Panc1 (cell line): ENCODE results near the gene ADCYAP1R1. TPM values are rescaled to one million over a fixed set of nuclear protein-coding genes. Genes with fewer than 3 reads are reported as not detected.

Experiments used
- ATAC-seq: fragments of 200-7000 bp; cut with Tn5 transposase; 2 replicates; pipeline ENCODE4 v1.9.1; 2020; ENCODE audit warnings: mild to moderate bottlenecking, moderate library complexity
- BruUV-seq: library from RNA; stranded (reverse); fragments of 400-500 nt; replicated peaks from 2 replicates; lab custom pipeline; 2021; lab: Mats Ljungman, UMichigan
- CTCF ChIA-PET: fragments of 300-600 bp; sonication (Branson Sonifier 250); formaldehyde crosslinking; loops from one replicate; lab custom pipeline; 2022; ENCODE audit warnings: antibody characterized with exemption; lab: Charles Lee
- POLR2A ChIA-PET: fragments of 300-600 bp; sonication (Branson Sonifier 250); formaldehyde crosslinking; loops from one replicate; lab custom pipeline; 2022; ENCODE audit warnings: antibody characterized with exemption; lab: Charles Lee
- DNase-seq: peaks from one replicate; pipeline ENCODE4 v3.0.0-alpha.2; 2010; ENCODE audit warnings: low read depth, low spot score
- H3K27ac ChIP-seq: 2 replicates; pipeline ENCODE4 v1.5.1; 2011; ENCODE audit warnings: mild to moderate bottlenecking, low read length, inconsistent platforms
- H3K27me3 ChIP-seq: fragments of 200-500 bp; sonication (Bioruptor generic); 2 replicates; pipeline ENCODE4 v1.6.0; 2014; ENCODE audit warnings: low read length, inconsistent platforms; ENCODE audit not compliant: control insufficient read depth, insufficient read depth
- H3K36me3 ChIP-seq: fragments of 200-500 bp; sonication (Bioruptor generic); 2 replicates; pipeline ENCODE4 v1.5.1; 2014; ENCODE audit warnings: inconsistent platforms, mild to moderate bottlenecking, low read length, moderate library complexity; ENCODE audit not compliant: control insufficient read depth, insufficient read depth
- H3K4me1 ChIP-seq: 2 replicates; pipeline ENCODE4 v1.5.1; 2011; ENCODE audit warnings: inconsistent platforms, mild to moderate bottlenecking, low read length, moderate library complexity; ENCODE audit not compliant: control insufficient read depth, insufficient read depth
- H3K4me3 ChIP-seq, 2 experiments: 2 replicates each; pipeline ENCODE4 v1.5.1; 2011 to 2012; ENCODE audit warnings: low read depth in 2 of 2, low read length in 2 of 2, mild to moderate bottlenecking in 2 of 2, inconsistent platforms in 1 of 2, moderate library complexity in 1 of 2
- H3K9me3 ChIP-seq: fragments of 200-500 bp; sonication (Bioruptor generic); 2 replicates; pipeline ENCODE4 v1.5.1; 2014; ENCODE audit warnings: low read depth, mild to moderate bottlenecking, inconsistent platforms, low read length, moderate library complexity; ENCODE audit not compliant: control insufficient read depth, insufficient read depth
- POLR2AphosphoS5 ChIP-seq: IDR thresholded peaks from 2 replicates; pipeline ENCODE4 v1.6.1; 2012; ENCODE audit warnings: mild to moderate bottlenecking, low read depth, low read length, moderate library complexity
- SIN3A ChIP-seq: IDR thresholded peaks from 2 replicates; pipeline ENCODE4 v1.6.1; 2012; ENCODE audit warnings: low read depth, mild to moderate bottlenecking, low read length, moderate library complexity, borderline replicate concordance; ENCODE audit not compliant: insufficient read depth
- TCF7L2 ChIP-seq: IDR thresholded peaks from 2 replicates; pipeline ENCODE4 v1.6.1; 2011; ENCODE audit warnings: mild to moderate bottlenecking, low read depth, low read length, inconsistent platforms
- in situ Hi-C: cut with HindIII; loops from 2 replicates; pipeline ENCODE4 v1.10.0; 2016; ENCODE audit warnings: low sequenced_read_pairs, low pct_unique_long_range_greater_than_20kb
- intact Hi-C: fragments of 100-400 bp; cut with micrococcal nuclease; formaldehyde crosslinking; loops from one replicate; pipeline ENCODE4 v1.10.0; 2022; ENCODE audit not compliant: unreplicated experiment
- total RNA-seq: library from RNA; stranded (reverse); gene quantifications from one replicate; pipeline ENCODE4 v1.2.1, GENCODE V29; 2021; ENCODE audit not compliant: unreplicated experiment
- TF ChIP-seq, protein P1 (sequence below), 2 experiments: IDR thresholded peaks; 2 replicates each; pipeline ENCODE4 v1.6.1; 2011 to 2012; ENCODE audit warnings: low read depth in 2 of 2, control low read depth in 1 of 2, low read length in 1 of 2, mild to moderate bottlenecking in 1 of 2, moderate library complexity in 1 of 2; ENCODE audit not compliant: insufficient read depth in 1 of 2
- TF ChIP-seq, protein P2 (sequence below): fragments of 450-650 bp; IDR thresholded peaks from 2 replicates; pipeline ENCODE4 v1.5.1; 2017; ENCODE audit warnings: mild to moderate bottlenecking

Gene ADCYAP1R1
- total RNA-seq, 1 experiment from 2014 or later: not detected

DNA sequence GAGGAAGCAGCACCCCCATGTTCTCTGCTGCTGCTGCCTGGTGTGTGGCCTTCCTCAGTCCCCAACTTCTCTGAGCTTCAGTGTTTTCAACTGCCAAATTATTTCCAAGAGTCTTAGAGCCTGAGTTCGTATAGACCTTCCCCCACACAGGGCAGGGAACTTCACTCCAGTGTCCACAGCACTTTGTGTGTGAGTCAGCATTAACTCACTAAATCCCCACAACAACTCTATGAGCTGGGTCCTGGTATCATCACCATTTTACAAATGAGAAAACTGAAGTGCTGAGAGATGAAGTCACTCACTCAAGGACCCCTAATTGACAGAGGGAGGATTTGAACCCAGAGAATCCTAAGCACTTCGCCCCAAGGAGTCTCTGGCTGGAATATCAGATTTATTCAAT is 48.3 kb downstream of the ADCYAP1R1 start:
- DNase-seq (no peak), ATAC-seq (no peak)
- H3K27ac ChIP-seq: no peak overlapping the region
- H3K9me3 ChIP-seq: no peaks in the 10 kb centered on the region
- intact Hi-C loops: no loop called here
- POLR2A ChIA-PET: no interaction called here
- CTCF ChIA-PET: no interaction called here
- H3K27me3 ChIP-seq: peaks cover 24% of the 10 kb centered on the region; the same call in 1 of the 2 replicates
- no peaks in the 10 kb centered on the region for H3K36me3 ChIP-seq
- in situ Hi-C loops: no loop called here
- TF ChIP-seq TCF7L2: no peak
- TF ChIP-seq, protein P1, sequence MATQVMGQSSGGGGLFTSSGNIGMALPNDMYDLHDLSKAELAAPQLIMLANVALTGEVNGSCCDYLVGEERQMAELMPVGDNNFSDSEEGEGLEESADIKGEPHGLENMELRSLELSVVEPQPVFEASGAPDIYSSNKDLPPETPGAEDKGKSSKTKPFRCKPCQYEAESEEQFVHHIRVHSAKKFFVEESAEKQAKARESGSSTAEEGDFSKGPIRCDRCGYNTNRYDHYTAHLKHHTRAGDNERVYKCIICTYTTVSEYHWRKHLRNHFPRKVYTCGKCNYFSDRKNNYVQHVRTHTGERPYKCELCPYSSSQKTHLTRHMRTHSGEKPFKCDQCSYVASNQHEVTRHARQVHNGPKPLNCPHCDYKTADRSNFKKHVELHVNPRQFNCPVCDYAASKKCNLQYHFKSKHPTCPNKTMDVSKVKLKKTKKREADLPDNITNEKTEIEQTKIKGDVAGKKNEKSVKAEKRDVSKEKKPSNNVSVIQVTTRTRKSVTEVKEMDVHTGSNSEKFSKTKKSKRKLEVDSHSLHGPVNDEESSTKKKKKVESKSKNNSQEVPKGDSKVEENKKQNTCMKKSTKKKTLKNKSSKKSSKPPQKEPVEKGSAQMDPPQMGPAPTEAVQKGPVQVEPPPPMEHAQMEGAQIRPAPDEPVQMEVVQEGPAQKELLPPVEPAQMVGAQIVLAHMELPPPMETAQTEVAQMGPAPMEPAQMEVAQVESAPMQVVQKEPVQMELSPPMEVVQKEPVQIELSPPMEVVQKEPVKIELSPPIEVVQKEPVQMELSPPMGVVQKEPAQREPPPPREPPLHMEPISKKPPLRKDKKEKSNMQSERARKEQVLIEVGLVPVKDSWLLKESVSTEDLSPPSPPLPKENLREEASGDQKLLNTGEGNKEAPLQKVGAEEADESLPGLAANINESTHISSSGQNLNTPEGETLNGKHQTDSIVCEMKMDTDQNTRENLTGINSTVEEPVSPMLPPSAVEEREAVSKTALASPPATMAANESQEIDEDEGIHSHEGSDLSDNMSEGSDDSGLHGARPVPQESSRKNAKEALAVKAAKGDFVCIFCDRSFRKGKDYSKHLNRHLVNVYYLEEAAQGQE (IDR thresholded peaks at IDR 0.05; ENCODE audit: insufficient read depth in 1 of 2, low read depth in 2 of 2, low read length in 1 of 2): no peak
- TF ChIP-seq, protein P2, sequence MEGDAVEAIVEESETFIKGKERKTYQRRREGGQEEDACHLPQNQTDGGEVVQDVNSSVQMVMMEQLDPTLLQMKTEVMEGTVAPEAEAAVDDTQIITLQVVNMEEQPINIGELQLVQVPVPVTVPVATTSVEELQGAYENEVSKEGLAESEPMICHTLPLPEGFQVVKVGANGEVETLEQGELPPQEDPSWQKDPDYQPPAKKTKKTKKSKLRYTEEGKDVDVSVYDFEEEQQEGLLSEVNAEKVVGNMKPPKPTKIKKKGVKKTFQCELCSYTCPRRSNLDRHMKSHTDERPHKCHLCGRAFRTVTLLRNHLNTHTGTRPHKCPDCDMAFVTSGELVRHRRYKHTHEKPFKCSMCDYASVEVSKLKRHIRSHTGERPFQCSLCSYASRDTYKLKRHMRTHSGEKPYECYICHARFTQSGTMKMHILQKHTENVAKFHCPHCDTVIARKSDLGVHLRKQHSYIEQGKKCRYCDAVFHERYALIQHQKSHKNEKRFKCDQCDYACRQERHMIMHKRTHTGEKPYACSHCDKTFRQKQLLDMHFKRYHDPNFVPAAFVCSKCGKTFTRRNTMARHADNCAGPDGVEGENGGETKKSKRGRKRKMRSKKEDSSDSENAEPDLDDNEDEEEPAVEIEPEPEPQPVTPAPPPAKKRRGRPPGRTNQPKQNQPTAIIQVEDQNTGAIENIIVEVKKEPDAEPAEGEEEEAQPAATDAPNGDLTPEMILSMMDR: no peak
- TF ChIP-seq SIN3A: no peak
- no peak for TF ChIP-seq POLR2AphosphoS5
- no TSS peak for BruUV-seq
- no peaks in the 10 kb centered on the region for H3K4me1 ChIP-seq
- no peak overlapping the region for H3K4me3 ChIP-seq

DNA sequence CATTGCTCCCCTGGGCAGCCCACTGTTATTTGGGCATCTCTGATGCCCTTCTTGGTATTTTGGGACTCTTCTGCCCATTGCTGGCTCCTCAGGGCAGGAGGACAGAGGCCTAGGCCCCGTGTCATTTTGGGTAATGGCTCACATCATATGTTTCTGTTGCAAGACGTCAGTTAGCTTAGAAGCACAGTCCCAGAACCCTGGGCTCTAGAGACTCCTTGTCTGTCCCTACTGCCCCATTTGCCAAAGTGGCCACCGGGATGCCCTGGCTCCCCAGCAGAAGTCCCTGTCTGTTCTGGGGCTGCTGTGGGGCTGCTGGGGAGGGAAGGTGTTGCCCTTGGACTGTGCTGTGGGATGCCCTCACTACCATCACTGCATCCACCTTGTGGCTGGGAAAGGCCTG is 48.8 kb downstream of the ADCYAP1R1 start:
- Histone ChIP-seq H3K4me1 (no peaks in the 10 kb centered on the region), H3K36me3 (no peaks in the 10 kb centered on the region), H3K4me3 (no peak overlapping the region), H3K9me3 (no peaks in the 10 kb centered on the region), H3K27me3 (peaks cover 24% of the 10 kb centered on the region; the same call in 1 of the 2 replicates), H3K27ac (no peak overlapping the region)
- ChIA-PET POLR2A (no interaction called here), CTCF (no interaction called here)
- no peak for ATAC-seq
- BruUV-seq: no TSS peak
- in situ Hi-C loops (no loop called here), intact Hi-C loops (no loop called here)
- TF ChIP-seq POLR2AphosphoS5 (no peak), TCF7L2 (no peak), SIN3A (no peak)
- TF ChIP-seq, protein P1 (IDR thresholded peaks at IDR 0.05; ENCODE audit: insufficient read depth in 1 of 2, low read depth in 2 of 2, low read length in 1 of 2): no peak
- TF ChIP-seq, protein P2: no peak
- no peak for DNase-seq
